Activated T-helper 9 cell treated with anti-CD3 and anti-CD28 coated beads, Interleukin-2, amount 50 U/mL, for 16 hours (primary cell): ENCODE data around the gene CFAP46.

Experiments used
- DNase-seq: peaks from one replicate; pipeline ENCODE4 v3.0.0-alpha.2; 2020; ENCODE audit warnings: low read depth

Gene CFAP46

DNA sequence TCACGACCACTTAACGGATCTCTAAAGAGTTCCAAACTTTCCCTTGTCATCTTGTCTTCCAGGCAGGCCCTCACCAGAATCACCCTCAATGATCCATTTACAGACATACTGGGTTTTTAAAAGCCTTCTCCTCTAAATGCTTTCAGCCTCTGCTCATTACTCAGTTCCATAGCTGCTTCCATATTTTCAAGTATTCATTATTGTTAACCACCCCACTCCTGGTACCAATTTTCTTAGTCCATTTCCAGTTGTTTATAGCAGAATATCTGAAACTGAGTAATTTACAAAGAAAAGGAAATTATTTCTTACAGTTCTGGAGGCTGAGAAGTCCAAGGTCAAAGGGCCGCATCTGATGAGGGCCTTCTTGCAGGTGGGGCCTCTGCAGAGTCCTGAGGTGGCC, 100.0 kb downstream of the CFAP46 start:
- no peak for DNase-seq

DNA sequence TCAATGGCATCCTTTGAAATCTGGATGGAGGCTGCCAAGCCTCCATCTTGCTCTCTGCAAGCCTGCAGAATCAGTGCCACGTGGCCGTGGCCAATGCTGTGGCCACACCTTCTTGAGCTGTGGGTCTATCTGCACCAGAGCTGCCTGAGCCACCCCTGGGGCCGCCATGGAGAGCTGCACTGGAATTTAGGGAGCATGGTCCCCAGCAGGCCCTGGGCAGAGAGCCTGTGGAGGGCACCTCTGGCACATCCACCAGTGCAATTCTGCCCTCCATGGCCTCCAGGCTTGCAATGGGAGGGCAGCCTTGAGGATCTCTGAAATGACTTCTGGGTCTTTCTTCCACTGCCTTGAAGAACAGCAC, 100.8 kb downstream of the CFAP46 start:
- DNase-seq: no peak

DNA sequence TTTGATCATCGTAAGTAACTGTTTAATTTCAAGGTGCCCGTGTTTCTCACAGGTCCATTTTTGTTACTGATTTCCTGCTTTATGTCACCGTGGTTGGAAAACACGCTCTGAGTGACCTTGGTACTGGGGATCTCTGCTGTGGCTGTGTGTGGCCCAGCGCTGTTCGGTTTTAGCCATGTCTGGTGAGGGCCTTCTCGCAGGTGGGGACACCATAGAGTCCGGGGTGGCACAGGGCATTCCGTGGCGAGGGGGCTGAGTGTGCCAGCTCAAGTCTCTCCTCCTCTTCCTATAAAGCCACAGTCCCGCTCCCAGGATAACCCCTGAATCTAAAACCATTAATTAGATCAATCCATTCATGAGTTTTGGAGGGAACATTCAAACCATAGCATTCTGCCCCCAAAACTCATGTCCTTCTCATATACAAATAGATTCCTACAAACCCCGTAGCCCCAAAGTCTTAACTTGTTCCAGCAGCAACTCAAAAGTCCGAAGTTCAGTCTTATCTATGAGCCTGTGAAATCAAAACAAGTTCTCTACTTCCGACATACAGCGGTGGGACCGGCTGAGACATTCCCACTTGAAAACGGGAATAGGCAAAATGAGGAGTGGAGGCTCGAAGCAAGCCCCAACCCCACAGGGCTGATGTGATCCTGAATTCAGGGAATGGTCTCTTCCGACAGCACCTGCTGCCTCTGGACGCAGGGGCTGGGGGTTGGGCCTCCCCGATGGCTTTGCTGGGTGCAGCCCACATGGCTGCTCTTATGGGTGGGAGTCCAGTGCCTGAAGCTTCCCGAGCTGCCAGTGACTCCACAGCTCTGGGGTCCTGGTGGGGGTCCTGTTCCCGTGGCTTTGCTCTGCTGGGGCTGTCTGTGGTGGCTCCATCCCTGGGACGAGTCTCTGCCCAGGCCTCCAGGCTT, 101.4 kb downstream of the CFAP46 start:
- DNase-seq: no peak

DNA sequence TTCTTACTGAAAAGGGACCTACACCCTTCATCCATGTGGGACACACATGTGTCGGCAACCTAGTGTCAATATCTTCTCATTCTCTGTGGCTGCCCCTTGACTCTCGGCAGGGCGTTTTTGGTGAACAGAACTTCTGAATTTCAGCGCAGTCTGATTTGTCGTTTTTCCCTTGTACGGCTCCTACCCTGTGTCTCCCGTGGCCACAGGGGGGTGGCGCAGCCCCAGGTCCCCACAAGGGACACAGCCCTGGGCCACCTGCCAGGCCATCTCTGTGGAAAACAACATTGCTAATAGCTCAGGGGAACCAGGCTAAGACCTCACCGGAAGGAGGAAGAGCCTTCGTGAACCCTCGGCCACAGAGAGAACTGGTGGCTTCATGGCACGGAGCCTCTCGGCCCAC, 103.3 kb downstream of the CFAP46 start:
- no peak for DNase-seq

DNA sequence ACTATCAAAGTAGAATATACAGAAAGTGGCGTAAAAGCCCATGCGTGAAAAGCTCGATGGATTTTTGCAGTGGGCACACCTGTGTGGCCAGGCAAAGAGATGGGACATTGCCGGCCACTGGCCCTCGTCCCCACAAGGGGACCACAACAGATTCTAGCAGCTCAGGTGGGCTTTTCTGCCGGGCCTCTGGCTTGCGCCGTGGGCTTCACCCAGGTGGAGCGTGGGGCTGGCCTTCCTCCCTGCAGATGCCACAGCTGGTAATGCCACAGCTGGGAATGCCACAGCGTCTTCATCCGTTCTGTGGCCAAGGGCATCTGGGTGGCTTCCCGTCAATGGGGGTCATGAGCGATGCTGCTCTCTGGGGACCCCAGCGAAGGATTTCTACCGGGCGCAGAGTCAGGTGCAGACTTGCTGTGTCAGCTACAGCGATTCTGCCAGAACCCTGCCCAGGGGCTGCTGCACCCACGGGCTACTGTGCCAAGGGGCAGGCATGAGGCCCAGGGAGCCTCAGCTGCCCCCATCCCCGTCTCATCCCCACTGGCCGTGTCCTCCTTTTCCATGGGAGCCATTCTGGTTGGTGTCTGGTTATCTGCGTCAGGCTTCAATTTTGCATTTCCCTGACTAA, 103.9 kb downstream of the CFAP46 start:
- DNase-seq: no peak

DNA sequence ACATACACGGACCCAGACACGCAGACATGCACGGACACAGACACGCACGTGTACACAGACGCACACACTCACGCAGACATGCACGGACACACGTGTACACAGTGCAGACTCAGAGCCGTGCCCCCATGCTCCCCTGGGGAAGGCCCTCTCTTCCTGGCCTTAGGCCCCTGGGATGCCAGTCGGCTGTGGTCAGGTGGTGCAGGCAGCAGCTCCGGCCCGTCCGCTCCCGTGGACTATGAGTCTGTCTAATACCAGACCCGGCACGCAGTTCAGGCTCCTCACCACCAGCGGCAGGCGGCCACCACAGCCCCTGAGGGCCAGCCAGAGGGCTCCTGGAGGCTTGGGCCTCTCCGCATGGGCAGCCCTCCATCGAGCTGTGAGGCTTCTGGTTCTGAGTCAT, 104.5 kb downstream of the CFAP46 start:
- no peak for DNase-seq

DNA sequence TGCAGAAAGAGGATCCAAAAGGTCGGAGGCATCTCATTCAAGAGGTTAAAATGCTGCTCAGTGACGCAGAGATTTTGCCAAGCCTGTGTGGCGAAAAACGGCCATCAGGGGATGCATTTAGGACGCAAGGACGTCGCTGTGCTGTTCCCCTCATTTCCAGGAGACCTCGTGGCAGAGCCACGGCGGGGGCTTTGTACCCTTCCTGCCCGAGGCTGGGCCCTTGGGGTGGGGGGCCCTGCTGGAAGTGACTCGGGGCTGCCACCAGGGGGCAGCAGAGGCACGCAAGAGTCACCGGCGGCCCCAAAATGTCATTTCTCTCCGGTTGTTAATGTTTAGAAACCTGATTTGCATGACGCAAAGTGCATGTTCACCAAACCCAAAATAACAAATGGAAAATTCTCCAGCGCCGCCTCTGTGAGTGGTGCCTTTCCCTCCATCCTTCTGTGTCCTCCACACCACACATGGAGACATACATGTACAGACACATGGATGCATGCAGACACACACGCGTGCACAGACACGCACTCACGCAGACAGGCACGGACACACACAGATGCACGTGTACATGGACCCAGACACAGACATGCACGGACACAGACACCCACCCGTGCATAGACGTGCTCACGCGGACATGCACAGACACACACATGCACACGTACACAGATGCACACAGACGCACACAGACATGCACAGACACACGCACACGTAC, 105.4 kb downstream of the CFAP46 start:
- peak; percentile 19 for DNase-seq

DNA sequence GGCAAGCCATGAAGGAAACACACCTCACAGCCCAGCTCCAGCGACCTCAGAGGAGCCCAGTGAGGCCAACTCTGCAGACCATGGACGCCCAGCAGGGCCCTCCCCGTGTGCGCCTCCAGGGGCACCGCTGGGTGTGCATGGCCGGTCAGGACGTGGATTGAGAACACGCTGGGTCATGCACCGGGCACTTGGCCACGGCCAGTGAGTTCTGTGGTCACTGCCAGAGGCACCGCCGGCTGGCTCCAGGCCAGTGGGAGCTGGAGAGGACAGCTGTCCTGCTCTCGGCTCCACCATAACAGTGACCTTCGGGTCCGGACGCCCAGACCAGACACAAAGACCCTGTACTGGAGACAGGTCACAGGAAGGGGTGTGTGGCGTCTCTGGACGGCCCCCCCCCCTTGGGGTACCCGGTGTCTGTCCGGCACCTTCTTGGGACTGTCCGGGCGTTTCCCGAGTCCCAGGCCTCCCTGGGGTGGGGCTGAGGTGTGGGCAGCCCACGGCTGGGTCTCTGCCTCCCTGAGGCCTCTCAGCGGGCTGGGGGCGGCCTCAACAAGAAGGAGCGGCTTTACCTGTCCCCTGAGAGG, 106.0 kb downstream of the CFAP46 start:
- DNase-seq: no peak

DNA sequence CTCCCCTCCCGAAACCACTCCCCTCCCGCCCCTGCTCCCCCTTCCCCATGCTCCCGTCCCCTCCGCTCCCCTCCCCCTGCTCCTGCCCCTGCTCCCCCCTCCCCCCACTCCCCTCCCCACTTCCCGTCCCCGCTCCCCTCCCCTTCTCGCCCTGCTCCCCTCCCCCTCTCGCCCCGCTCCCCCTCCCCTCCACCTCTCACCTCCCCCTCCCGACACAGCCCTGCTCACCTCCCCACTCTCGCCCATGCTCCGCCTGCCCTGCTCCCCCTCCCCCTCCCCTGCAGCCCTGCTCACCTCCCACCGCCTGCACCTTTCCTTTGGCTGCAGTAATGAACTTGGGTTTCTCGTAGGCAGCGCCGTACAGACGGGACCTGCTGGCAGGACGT, 106.5 kb downstream of the CFAP46 start:
- no peak for DNase-seq

DNA sequence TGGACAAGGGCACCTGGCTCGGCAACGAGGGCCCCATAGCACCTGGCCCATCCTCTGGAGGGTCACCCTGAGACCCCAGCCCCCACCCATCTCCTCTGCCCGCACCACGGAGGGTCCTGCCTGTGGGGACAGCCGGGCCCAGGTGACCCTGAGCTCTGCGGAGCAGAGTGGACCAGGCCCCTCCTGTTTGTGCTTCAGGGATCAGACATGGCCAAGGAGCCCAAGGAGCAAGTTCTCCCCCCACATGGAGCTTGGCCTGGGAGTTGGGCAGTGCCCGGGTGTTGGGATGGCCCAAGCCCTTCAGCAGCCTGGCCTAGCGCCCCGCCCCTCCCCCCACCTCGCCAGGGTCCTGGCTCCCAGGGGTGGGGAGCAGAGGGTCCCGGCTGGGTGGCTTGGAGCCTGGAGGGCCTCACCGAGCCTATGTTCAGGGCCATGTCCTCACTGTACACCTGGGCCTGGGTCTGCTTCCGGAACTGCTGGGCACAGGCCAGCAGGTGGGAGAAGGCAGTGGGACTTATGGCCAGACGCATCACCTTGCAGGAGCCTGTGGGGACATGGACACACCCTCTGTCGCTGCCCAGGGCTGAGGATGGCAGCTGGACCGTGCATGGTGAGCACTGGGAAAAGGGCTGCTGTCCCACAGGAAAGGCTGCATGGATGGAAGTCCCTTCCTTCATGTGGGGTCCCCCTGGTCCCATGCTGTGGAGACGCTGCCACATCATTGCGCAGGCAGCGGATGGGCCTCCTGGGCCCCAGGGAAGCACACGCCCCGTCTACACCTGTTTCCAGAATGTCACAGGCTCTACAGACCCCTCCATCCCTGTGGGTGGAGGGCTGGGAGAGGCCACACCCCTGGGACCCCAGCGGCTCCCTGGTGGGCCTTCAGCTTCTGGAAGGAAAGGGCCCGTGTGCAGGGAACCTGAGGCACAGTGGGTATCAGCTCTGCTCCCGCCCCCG, 107.2 kb downstream of the CFAP46 start:
- no peak for DNase-seq

DNA sequence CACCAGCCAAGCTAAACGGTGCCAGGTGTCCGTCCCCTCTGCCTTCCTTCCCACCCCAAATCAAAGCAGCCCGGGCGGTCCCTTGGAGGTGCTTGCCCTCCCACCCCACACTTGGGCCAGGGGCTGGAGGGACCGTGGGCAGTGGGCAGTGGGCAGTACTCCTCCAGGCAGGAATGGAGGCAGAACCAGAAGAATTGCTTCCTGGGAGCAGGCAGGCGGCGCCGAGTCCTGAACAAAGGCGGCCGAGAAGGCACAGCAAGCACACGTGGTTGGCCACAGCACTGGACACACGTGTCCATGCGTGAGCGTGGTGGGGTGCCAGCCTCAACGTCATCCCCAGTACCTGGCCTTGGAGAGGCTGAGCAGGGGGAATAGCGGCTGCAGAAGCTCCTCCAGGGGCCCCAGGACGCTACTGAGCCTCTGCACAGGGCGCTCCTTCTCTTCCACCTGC, 108.0 kb downstream of the CFAP46 start:
- no peak for DNase-seq

DNA sequence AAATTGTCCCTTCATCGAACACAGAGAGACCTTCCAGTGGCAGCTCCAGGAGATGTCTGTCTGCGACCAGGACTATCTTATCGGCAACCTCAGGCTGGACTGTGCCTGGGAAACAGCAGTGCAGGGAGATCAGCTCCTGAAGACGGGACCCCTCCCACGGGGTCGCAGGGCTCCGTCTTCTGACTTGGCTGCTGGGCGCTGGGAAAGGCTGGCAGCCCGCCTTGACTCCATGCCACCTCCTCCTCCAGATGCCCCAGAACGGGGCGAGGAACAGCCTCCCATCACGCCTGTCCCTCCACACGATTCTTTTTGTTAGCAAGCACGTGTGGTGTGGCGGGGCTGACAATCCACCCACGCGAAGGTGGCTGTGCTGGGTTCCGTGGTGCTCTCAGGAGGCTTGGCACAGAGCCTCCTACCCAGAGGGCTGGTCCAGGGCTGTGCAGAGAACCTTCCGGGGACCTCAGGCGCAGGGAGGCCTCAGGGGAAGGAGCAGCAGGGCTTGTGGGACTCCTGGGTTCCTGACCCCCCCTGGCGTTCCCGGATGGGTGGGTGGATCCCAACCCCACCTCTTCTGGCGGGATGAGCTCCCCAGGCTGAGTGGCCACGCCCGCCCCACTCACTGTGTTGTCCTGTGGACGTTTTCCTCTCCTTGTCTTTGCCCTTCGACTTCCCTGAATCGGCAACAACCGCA, 108.8 kb downstream of the CFAP46 start:
- no peak for DNase-seq

DNA sequence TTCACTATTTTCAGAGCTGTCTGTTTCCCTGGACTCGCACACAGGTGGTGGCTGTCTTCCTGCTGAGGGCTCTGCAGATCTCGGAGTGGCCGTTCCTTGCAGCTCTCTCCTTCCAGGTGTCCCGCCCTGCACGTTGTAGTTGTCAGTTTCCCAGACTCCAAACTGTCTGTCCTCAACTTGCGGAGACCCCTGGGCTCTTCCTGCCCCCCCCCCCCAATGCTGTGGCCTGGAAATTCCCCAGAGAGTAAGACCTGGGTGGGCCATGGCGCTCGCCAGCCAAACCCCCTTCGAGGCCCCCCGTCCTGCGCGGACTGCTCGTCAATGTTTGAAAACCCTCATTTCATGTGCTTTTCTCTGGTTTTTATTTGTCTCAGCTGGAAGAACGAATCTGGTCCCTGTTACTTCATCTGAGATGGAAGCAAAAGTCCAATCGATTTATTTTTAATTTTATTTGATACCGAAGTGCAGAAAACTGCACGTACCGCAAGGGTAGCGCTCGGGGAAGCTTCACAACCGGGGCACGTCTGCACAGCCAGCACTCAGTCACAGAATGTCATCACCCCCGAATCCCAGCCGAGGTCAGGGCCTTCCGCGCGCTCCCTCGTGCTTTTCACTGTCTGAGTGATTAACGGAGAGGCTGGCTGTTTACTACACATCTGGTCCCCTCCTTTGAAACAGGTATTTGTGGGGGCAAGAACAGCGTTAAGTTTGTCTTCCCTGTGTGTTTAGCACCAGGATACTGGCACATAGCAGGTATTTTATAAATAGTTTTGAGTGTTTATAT, 110.0 kb downstream of the CFAP46 start:
- DNase-seq: no peak

DNA sequence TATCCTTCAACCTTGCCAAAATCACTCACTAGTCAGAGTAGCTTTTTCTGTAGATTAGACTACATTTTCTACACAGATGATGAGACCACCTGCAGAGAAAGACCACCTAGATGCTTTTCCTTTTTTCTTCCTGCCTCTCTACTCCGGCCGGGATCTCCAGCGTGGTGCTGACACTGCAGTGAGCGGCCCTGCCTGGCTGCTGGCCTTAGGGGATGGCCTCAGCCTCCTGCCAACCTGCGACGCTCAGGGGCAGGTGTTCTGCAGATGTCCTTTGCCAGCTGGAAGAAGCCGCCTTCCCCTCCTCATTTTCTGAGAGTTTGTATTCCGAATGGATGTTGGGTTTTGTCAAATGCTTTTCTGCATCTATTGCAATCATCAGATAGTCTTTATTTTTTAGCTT, 113.0 kb downstream of the CFAP46 start:
- DNase-seq: no peak

DNA sequence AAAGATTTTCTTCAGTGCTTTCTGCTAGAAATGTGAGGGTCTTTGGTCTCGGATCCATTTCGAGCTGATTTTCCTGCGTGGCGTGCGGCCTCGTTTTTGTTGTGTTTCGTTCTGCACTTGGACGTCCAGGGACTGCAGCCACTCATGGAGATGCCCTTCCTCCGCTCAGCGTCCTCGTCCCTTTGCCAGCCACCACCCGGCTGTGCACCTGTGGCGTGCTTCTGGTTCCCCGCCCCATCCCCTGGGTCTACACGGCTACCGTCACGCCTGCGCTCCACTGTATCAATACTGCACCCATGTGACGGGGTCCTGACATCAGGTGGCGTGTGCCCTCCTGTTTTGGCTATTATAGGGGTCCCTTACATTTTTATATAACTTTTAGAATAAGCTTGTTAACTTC, 113.7 kb downstream of the CFAP46 start:
- DNase-seq: no peak

DNA sequence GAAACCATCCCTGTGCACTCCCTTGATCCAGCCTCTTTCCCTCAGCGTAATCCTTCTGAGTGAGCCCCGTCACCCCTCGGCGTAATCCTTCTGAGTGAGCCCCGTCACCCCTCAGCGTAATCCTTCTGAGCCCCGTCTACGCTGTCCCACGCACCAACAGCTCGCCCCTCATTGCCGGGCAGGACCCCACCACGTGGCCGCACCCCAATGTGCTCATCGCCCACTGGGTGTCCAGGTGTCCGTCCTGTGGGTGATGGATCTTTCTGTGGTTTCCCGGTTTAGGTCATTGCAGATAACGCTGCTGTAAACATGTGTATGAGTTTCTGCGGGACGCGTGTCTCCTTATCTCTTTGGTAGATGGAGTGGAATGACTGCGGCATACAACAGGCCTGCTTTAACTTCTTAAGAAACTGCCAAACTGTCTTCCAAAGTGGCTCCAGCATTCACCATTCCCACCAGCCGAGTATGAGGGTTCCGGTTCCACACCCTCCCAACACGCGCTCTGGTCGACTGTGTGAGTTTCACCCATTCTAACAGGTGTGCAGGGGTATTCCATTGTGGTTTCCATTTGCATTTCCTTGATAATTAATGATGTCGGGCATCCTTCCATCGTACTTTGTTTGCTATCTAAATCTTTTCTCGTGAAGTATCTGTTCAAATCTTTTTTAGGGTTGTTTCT, 114.4 kb downstream of the CFAP46 start:
- no peak for DNase-seq

DNA sequence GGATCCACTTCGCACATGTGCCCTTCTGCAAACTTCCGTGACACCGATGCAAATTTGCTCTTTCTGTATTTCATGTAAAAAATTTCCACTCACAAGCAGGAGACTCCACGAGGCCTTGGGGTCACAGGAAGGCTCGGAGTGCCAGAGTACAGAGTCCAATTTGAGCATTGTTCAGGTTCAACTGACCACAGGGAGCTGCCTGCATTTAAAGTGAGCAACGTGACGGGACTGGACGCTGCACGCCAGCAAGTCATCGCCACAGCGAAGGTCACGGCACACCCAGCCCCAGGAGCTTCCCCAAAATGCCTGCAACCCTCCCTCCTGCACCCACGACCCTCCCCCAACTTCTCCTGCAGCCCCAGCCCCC, 115.0 kb downstream of the CFAP46 start:
- no peak for DNase-seq

DNA sequence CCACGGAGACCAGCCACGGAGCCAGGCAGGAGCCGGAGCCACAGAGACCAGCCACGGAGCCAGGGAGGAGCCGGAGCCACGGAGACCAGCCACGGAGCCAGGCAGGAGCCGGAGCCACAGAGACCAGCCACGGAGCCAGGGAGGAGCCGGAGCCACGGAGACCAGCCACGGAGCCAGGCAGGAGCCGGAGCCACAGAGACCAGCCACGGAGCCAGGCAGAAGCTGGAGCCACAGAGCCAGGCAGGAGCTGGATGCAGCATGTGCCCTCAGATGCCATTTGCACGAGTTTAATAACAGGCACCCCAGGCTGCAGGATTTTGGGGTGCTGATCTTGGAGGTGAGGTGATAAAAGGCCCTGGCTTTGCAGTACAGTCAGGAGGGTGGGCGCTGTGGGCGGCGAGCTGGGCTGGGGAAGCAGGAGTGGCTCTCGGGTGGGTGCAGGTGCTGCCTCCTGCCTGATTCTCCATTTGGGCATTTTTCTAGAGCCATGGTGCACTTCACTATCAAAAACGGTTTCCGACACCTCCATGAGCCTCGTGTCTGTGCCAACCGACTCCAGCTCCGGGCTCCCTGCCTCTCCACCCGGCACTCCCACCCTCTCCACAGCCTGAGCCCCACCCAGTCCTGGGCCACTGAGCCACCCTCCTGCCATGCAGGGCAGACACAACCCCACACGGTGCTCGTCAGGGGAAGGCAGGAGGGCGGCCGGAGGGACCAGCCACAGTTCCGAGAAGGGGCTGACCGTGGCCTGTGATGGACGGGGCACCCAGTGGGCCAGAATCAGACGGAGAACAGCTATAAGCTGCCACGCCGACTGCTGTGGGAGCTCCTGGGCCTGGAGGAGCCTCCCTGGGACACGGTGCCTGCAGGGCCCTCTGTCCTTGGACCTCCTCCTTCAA, 115.6 kb downstream of the CFAP46 start:
- DNase-seq: no peak
